ENCODE results near the gene SP6. TPM values are rescaled to one million over a fixed set of nuclear protein-coding genes. Genes with fewer than 3 reads are reported as not detected.

SP6 gene
- total RNA-seq, 1 donor = under 0.01 TPM

DNA sequence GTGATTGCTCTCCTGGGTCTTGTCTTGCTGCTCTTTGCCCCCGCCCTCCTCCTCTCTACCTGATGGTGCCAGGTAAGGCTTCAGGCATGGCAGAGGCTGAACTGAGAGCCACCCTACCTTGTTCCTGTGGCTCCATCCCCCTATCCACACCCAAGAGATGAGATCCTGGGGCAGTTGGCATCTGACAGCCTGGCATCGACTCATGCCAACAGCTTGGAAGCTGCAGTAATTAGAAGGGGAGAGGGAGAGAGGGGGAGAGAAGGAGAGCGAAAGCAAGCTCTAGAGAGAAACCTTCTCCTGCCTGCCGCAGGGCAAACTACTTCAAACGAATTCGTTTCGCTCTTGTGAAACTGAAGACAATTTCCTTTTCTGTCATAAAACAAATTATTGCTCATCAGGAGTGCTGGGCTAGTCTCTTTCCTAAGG, 13.8 kb upstream of the SP6 start:
- H4K20me1 ChIP-seq (ENCODE audit: insufficient read depth, low read length) = no peaks in the 10 kb centered on the region
- TF ChIP-seq, protein P1, sequence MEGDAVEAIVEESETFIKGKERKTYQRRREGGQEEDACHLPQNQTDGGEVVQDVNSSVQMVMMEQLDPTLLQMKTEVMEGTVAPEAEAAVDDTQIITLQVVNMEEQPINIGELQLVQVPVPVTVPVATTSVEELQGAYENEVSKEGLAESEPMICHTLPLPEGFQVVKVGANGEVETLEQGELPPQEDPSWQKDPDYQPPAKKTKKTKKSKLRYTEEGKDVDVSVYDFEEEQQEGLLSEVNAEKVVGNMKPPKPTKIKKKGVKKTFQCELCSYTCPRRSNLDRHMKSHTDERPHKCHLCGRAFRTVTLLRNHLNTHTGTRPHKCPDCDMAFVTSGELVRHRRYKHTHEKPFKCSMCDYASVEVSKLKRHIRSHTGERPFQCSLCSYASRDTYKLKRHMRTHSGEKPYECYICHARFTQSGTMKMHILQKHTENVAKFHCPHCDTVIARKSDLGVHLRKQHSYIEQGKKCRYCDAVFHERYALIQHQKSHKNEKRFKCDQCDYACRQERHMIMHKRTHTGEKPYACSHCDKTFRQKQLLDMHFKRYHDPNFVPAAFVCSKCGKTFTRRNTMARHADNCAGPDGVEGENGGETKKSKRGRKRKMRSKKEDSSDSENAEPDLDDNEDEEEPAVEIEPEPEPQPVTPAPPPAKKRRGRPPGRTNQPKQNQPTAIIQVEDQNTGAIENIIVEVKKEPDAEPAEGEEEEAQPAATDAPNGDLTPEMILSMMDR (IDR thresholded peaks at IDR 0.05; ENCODE audit: extremely low read depth, low read depth, low read length) = no peak
- no peaks in the 10 kb centered on the region for H3K79me2 ChIP-seq (ENCODE audit: insufficient read depth, low read length)
- peak overlapping the region; percentile 47 for H2AFZ ChIP-seq (ENCODE audit: low read length)
- no peak overlapping the region for H3K4me3 ChIP-seq (ENCODE audit: insufficient read depth, low read length)
- H3K9me3 ChIP-seq (ENCODE audit: low read depth, low read length) = no peaks in the 10 kb centered on the region
- DNase-seq (ENCODE audit: insufficient read length, low spot score, missing footprints) = peak; percentile 80
- peaks cover 6% of the 10 kb centered on the region for H3K27me3 ChIP-seq (ENCODE audit: insufficient read depth, low read length)
- peaks cover 13% of the 10 kb centered on the region for H3K4me1 ChIP-seq (ENCODE audit: insufficient read depth, low read length)
- no peak overlapping the region for H3K27ac ChIP-seq (ENCODE audit: low read depth, low read length)
- H3K36me3 ChIP-seq (ENCODE audit: insufficient read depth, low read length) = no peaks in the 10 kb centered on the region
- H3K4me2 ChIP-seq (ENCODE audit: insufficient read depth, low read length) = no peak overlapping the region

DNA sequence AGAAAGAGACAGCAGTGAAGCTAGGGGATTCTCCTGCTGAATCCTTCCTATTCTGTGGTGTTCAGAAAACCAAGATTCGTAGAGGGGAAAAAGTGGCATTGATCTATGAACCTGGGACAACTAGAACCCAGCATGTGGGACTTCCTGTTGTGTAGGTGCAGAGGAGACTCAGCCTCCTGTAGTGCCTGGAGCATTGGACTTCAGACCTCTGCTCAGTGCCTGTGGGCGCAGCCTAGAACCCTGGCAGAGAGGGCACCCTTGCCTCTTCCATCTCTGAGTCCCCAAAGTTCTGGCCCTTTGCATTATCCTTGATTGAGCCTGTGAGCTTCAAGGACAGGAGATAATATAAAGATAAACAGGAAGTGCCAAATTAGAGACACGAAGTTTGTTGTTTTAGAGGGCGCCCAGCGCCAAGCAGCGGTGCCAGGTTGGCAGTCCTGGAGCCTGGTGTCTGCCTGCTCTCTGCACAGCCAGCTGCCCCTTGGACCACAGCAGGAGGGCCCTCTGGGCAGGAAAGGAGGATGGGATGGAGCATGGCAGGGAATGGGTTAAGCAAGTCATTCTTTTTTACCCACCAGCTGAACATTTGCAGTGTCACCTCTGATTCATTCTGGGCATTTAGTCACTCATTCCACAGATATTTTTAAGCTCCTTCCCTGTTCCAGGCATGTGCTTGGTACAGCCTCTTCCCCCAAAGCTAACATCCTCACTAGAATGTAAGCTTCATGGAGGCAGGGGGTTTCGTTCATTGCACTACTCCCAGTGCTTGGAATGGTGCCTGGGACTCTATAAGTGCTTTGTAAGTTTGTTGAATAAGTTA, 11.9 kb upstream of the SP6 start:
- peak overlapping the region; percentile 40 for H3K4me2 ChIP-seq (ENCODE audit: insufficient read depth, low read length)
- H2AFZ ChIP-seq (ENCODE audit: low read length) = peak overlapping the region; percentile 68
- peaks cover 13% of the 10 kb centered on the region for H3K4me1 ChIP-seq (ENCODE audit: insufficient read depth, low read length)
- peaks cover 3% of the 10 kb centered on the region for H3K27me3 ChIP-seq (ENCODE audit: insufficient read depth, low read length)
- peak overlapping the region; percentile 79 for H3K27ac ChIP-seq (ENCODE audit: low read depth, low read length)
- H3K36me3 ChIP-seq (ENCODE audit: insufficient read depth, low read length) = no peaks in the 10 kb centered on the region
- no peaks in the 10 kb centered on the region for H3K79me2 ChIP-seq (ENCODE audit: insufficient read depth, low read length)
- peak; percentile 98 for DNase-seq (ENCODE audit: insufficient read length, low spot score, missing footprints)
- no peaks in the 10 kb centered on the region for H4K20me1 ChIP-seq (ENCODE audit: insufficient read depth, low read length)
- no peak overlapping the region for H3K4me3 ChIP-seq (ENCODE audit: insufficient read depth, low read length)
- TF ChIP-seq, protein P1 (IDR thresholded peaks at IDR 0.05; ENCODE audit: extremely low read depth, low read depth, low read length) = no peak
- no peaks in the 10 kb centered on the region for H3K9me3 ChIP-seq (ENCODE audit: low read depth, low read length)

GRCh38 chr17:47860386-47860785, 9.4 kb upstream of the SP6 start:
- no peak overlapping the region for H3K4me3 ChIP-seq (ENCODE audit: insufficient read depth, low read length)
- peaks cover 16% of the 10 kb centered on the region for H3K27me3 ChIP-seq (ENCODE audit: insufficient read depth, low read length)
- no peaks in the 10 kb centered on the region for H3K9me3 ChIP-seq (ENCODE audit: low read depth, low read length)
- TF ChIP-seq, protein P1 (IDR thresholded peaks at IDR 0.05; ENCODE audit: extremely low read depth, low read depth, low read length) = no peak
- H2AFZ ChIP-seq (ENCODE audit: low read length) = no peak overlapping the region
- no peak overlapping the region for H3K27ac ChIP-seq (ENCODE audit: low read depth, low read length)
- H3K4me1 ChIP-seq (ENCODE audit: insufficient read depth, low read length) = peaks cover 13% of the 10 kb centered on the region
- DNase-seq (ENCODE audit: insufficient read length, low spot score, missing footprints) = no peak
- H4K20me1 ChIP-seq (ENCODE audit: insufficient read depth, low read length) = no peaks in the 10 kb centered on the region
- no peaks in the 10 kb centered on the region for H3K36me3 ChIP-seq (ENCODE audit: insufficient read depth, low read length)
- H3K79me2 ChIP-seq (ENCODE audit: insufficient read depth, low read length) = no peaks in the 10 kb centered on the region
- no peak overlapping the region for H3K4me2 ChIP-seq (ENCODE audit: insufficient read depth, low read length)

Measured in osteoblast (primary cell).